ENCODE results near the gene CHCHD10. TPM values are rescaled to one million over a fixed set of nuclear protein-coding genes. Genes with fewer than 3 reads are reported as not detected.

CHCHD10 gene
- total and polyA plus RNA-seq, 2 of the 13 experiments (the other 11 are each of a cell fraction or from before 2014, with no cell fraction given), result 37.0 to 62.8 TPM

DNA sequence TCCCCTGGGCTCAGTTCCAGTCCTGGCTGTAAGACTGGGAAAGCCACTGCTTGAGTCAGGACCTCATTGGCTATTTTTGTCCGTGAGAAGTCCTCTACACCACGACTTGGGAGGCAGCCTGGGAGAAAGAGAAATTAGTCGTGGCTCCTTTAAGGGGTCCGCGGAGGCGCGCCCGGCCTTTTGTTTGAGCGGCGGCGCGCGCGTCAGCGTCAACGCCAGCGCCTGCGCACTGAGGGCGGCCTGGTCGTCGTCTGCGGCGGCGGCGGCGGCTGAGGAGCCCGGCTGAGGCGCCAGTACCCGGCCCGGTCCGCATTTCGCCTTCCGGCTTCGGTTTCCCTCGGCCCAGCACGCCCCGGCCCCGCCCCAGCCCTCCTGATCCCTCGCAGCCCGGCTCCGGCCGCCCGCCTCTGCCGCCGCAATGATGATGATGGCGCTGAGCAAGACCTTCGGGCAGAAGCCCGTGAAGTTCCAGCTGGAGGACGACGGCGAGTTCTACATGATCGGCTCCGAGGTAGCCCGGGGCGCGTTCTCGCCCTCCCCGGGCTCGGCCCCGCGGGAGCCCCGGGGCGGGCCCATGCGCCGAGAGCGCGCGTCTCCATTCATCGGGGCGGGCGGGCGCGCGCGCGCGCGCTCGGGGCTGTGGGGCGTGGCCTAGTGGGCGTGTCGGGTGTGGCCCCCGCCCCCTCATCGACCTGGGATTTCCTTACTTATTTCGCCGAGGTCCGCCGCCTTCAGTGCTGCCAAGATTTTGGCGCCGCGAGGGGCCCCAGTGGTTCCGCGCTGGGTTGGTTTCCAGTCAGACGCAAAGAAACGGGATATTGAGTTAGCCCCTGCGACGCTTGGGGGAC is 19.2 kb upstream of the CHCHD10 start, which contains the start of gene SMARCB1 (continued):
- TF ChIP-seq YEATS2 (CRISPR knock-in tag; IDR thresholded peaks at IDR 0.05; ENCODE audit: borderline replicate concordance) (no peak), ZNF3 (CRISPR knock-in tag; IDR thresholded peaks at IDR 0.05) (no peak), ZNF883 (CRISPR knock-in tag; IDR thresholded peaks at IDR 0.05; ENCODE audit: not compliant biosample characterization) (peak; percentile 40), ZNF703 (CRISPR knock-in tag; IDR thresholded peaks at IDR 0.05; ENCODE audit: borderline replicate concordance) (no peak; the same call in 1 of the 2 replicates), CEBPG (CRISPR knock-in tag; IDR thresholded peaks at IDR 0.05) (no peak), WIZ (CRISPR knock-in tag; IDR thresholded peaks at IDR 0.05) (0 out of 2 replicates have a peak, but pooled peaks have one; percentile 33)
- TF ChIP-seq, protein P1, sequence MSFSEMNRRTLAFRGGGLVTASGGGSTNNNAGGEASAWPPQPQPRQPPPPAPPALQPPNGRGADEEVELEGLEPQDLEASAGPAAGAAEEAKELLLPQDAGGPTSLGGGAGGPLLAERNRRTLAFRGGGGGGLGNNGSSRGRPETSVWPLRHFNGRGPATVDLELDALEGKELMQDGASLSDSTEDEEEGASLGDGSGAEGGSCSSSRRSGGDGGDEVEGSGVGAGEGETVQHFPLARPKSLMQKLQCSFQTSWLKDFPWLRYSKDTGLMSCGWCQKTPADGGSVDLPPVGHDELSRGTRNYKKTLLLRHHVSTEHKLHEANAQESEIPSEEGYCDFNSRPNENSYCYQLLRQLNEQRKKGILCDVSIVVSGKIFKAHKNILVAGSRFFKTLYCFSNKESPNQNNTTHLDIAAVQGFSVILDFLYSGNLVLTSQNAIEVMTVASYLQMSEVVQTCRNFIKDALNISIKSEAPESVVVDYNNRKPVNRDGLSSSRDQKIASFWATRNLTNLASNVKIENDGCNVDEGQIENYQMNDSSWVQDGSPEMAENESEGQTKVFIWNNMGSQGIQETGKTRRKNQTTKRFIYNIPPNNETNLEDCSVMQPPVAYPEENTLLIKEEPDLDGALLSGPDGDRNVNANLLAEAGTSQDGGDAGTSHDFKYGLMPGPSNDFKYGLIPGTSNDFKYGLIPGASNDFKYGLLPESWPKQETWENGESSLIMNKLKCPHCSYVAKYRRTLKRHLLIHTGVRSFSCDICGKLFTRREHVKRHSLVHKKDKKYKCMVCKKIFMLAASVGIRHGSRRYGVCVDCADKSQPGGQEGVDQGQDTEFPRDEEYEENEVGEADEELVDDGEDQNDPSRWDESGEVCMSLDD (CRISPR knock-in tag; IDR thresholded peaks at IDR 0.05; ENCODE audit: borderline replicate concordance), result no peak
- TF ChIP-seq, protein P2, sequence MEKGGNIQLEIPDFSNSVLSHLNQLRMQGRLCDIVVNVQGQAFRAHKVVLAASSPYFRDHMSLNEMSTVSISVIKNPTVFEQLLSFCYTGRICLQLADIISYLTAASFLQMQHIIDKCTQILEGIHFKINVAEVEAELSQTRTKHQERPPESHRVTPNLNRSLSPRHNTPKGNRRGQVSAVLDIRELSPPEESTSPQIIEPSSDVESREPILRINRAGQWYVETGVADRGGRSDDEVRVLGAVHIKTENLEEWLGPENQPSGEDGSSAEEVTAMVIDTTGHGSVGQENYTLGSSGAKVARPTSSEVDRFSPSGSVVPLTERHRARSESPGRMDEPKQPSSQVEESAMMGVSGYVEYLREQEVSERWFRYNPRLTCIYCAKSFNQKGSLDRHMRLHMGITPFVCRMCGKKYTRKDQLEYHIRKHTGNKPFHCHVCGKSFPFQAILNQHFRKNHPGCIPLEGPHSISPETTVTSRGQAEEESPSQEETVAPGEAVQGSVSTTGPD (CRISPR knock-in tag; IDR thresholded peaks at IDR 0.05), result no peak
- TF ChIP-seq, protein P3, sequence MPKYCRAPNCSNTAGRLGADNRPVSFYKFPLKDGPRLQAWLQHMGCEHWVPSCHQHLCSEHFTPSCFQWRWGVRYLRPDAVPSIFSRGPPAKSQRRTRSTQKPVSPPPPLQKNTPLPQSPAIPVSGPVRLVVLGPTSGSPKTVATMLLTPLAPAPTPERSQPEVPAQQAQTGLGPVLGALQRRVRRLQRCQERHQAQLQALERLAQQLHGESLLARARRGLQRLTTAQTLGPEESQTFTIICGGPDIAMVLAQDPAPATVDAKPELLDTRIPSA (CRISPR knock-in tag; IDR thresholded peaks at IDR 0.05; ENCODE audit: borderline replicate concordance), result no peak
- TF ChIP-seq, protein P4, sequence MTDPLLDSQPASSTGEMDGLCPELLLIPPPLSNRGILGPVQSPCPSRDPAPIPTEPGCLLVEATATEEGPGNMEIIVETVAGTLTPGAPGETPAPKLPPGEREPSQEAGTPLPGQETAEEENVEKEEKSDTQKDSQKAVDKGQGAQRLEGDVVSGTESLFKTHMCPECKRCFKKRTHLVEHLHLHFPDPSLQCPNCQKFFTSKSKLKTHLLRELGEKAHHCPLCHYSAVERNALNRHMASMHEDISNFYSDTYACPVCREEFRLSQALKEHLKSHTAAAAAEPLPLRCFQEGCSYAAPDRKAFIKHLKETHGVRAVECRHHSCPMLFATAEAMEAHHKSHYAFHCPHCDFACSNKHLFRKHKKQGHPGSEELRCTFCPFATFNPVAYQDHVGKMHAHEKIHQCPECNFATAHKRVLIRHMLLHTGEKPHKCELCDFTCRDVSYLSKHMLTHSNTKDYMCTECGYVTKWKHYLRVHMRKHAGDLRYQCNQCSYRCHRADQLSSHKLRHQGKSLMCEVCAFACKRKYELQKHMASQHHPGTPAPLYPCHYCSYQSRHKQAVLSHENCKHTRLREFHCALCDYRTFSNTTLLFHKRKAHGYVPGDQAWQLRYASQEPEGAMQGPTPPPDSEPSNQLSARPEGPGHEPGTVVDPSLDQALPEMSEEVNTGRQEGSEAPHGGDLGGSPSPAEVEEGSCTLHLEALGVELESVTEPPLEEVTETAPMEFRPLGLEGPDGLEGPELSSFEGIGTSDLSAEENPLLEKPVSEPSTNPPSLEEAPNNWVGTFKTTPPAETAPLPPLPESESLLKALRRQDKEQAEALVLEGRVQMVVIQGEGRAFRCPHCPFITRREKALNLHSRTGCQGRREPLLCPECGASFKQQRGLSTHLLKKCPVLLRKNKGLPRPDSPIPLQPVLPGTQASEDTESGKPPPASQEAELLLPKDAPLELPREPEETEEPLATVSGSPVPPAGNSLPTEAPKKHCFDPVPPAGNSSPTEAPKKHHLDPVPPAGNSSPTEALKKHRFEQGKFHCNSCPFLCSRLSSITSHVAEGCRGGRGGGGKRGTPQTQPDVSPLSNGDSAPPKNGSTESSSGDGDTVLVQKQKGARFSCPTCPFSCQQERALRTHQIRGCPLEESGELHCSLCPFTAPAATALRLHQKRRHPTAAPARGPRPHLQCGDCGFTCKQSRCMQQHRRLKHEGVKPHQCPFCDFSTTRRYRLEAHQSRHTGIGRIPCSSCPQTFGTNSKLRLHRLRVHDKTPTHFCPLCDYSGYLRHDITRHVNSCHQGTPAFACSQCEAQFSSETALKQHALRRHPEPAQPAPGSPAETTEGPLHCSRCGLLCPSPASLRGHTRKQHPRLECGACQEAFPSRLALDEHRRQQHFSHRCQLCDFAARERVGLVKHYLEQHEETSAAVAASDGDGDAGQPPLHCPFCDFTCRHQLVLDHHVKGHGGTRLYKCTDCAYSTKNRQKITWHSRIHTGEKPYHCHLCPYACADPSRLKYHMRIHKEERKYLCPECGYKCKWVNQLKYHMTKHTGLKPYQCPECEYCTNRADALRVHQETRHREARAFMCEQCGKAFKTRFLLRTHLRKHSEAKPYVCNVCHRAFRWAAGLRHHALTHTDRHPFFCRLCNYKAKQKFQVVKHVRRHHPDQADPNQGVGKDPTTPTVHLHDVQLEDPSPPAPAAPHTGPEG (CRISPR knock-in tag; IDR thresholded peaks at IDR 0.05), result peak; percentile 81
- TF ChIP-seq, protein P5, sequence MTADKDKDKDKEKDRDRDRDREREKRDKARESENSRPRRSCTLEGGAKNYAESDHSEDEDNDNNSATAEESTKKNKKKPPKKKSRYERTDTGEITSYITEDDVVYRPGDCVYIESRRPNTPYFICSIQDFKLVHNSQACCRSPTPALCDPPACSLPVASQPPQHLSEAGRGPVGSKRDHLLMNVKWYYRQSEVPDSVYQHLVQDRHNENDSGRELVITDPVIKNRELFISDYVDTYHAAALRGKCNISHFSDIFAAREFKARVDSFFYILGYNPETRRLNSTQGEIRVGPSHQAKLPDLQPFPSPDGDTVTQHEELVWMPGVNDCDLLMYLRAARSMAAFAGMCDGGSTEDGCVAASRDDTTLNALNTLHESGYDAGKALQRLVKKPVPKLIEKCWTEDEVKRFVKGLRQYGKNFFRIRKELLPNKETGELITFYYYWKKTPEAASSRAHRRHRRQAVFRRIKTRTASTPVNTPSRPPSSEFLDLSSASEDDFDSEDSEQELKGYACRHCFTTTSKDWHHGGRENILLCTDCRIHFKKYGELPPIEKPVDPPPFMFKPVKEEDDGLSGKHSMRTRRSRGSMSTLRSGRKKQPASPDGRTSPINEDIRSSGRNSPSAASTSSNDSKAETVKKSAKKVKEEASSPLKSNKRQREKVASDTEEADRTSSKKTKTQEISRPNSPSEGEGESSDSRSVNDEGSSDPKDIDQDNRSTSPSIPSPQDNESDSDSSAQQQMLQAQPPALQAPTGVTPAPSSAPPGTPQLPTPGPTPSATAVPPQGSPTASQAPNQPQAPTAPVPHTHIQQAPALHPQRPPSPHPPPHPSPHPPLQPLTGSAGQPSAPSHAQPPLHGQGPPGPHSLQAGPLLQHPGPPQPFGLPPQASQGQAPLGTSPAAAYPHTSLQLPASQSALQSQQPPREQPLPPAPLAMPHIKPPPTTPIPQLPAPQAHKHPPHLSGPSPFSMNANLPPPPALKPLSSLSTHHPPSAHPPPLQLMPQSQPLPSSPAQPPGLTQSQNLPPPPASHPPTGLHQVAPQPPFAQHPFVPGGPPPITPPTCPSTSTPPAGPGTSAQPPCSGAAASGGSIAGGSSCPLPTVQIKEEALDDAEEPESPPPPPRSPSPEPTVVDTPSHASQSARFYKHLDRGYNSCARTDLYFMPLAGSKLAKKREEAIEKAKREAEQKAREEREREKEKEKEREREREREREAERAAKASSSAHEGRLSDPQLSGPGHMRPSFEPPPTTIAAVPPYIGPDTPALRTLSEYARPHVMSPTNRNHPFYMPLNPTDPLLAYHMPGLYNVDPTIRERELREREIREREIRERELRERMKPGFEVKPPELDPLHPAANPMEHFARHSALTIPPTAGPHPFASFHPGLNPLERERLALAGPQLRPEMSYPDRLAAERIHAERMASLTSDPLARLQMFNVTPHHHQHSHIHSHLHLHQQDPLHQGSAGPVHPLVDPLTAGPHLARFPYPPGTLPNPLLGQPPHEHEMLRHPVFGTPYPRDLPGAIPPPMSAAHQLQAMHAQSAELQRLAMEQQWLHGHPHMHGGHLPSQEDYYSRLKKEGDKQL (CRISPR knock-in tag; IDR thresholded peaks at IDR 0.05; ENCODE audit: low read depth), result no peak
